Calu3 (cell line): ENCODE data around the gene FGFR1OP2. TPM values are rescaled to one million over a fixed set of nuclear protein-coding genes. Genes with fewer than 3 reads are reported as not detected.
"Not testable (repeated sequence)": the region's sequence is repeated elsewhere in the genome, so short reads cannot be mapped to it uniquely, and the experiment has no call there.

Source experiments
- BruUV-seq: library from RNA; stranded (reverse); fragments of 400-500 nt; replicated peaks from 2 replicates; lab custom pipeline; 2021; lab: Mats Ljungman, UMichigan
- CTCF ChIA-PET: fragments of 300-600 bp; sonication (Branson Sonifier 250); formaldehyde crosslinking; loops from one replicate; lab custom pipeline; 2022; ENCODE audit warnings: antibody characterized with exemption; lab: Charles Lee
- DNase-seq: peaks from one replicate; pipeline ENCODE4 v3.0.0; 2022
- H3K27ac Mint-ChIP-seq: one replicate; pipeline ENCODE4 v1.8.0; 2022; ENCODE audit warnings: mixed read lengths; ENCODE audit not compliant: unreplicated experiment
- H3K27me3 Mint-ChIP-seq: one replicate; pipeline ENCODE4 v1.8.0; 2022; ENCODE audit warnings: mixed read lengths; ENCODE audit not compliant: unreplicated experiment
- H3K36me3 Mint-ChIP-seq: one replicate; pipeline ENCODE4 v1.8.0; 2022; ENCODE audit warnings: mild to moderate bottlenecking, moderate library complexity, mixed read lengths; ENCODE audit not compliant: insufficient read depth, unreplicated experiment
- H3K4me1 Mint-ChIP-seq: one replicate; pipeline ENCODE4 v1.8.0; 2022; ENCODE audit warnings: mild to moderate bottlenecking, low read depth, mixed read lengths; ENCODE audit not compliant: unreplicated experiment
- H3K4me3 Mint-ChIP-seq: one replicate; pipeline ENCODE4 v1.8.0; 2022; ENCODE audit warnings: mild to moderate bottlenecking, low read depth, moderate library complexity, mixed read lengths; ENCODE audit not compliant: unreplicated experiment
- H3K9me3 Mint-ChIP-seq: one replicate; pipeline ENCODE4 v1.8.0; 2022; ENCODE audit warnings: low read depth, mixed read lengths; ENCODE audit not compliant: unreplicated experiment
- intact Hi-C: fragments of 100-400 bp; cut with micrococcal nuclease; formaldehyde crosslinking; loops from one replicate; pipeline ENCODE4 v1.10.0; 2022; ENCODE audit not compliant: unreplicated experiment
- total RNA-seq: library from RNA; stranded (reverse); gene quantifications from 2 replicates; pipeline ENCODE4 v1.2.3, GENCODE V29; 2022
- TF ChIP-seq, protein P1 (sequence below): fragments of 200-600 bp; IDR thresholded peaks from one replicate; pipeline ENCODE4 v1.8.0; 2022; ENCODE audit warnings: antibody characterized with exemption; ENCODE audit not compliant: unreplicated experiment

Gene FGFR1OP2
- total RNA-seq, 1 experiment from 2014 or later: 37.5 TPM

DNA sequence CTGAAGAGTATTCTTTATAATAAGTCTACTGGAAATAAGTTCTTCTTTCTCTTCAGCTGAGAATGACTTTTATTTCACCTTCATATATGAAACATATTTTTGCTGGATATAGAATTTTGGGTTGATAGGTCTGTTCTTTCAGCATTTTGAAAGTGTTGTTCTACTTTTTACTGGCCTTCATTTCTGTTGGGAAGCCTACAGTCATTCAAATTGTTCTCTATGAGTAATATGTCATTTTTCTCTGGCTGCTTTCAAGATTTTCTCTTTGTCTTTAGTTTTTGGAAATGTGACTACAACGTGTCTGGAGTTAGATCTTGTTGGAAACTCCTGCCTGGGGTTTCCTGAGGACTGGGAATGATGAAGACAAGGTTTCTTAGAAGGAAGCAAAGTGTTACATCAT is 10.0 kb downstream of the FGFR1OP2 start:
- intact Hi-C loops: no loop called here
- CTCF ChIA-PET: no interaction called here
- TF ChIP-seq, protein P1, sequence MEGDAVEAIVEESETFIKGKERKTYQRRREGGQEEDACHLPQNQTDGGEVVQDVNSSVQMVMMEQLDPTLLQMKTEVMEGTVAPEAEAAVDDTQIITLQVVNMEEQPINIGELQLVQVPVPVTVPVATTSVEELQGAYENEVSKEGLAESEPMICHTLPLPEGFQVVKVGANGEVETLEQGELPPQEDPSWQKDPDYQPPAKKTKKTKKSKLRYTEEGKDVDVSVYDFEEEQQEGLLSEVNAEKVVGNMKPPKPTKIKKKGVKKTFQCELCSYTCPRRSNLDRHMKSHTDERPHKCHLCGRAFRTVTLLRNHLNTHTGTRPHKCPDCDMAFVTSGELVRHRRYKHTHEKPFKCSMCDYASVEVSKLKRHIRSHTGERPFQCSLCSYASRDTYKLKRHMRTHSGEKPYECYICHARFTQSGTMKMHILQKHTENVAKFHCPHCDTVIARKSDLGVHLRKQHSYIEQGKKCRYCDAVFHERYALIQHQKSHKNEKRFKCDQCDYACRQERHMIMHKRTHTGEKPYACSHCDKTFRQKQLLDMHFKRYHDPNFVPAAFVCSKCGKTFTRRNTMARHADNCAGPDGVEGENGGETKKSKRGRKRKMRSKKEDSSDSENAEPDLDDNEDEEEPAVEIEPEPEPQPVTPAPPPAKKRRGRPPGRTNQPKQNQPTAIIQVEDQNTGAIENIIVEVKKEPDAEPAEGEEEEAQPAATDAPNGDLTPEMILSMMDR: no peak

DNA sequence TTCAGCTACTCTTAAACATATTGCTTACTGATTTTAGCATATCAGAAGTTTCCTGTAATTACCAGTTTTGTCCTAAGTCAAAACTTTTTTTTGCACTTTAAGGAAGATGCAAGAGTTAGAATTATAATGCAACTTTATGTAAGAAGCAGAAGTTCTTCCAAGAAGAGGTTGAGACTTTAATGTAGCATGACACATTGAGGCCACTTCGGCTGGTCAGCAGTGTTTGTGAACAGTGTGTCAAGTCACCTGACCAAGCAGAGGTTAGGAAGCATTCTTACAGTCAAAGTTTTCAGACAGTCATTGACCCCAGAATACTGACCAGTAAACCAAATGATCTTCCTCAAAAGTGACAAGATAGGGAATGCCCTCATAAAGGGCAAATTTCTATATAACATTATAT is 15.2 kb downstream of the FGFR1OP2 start:
- H3K4me1 Mint-ChIP-seq: no peaks in the 10 kb centered on the region
- no peaks in the 10 kb centered on the region for H3K27me3 Mint-ChIP-seq
- no TSS peak for BruUV-seq
- no peak for DNase-seq
- H3K4me3 Mint-ChIP-seq: no peak overlapping the region
- H3K27ac Mint-ChIP-seq: no peak overlapping the region
- intact Hi-C loops: no loop called here
- H3K9me3 Mint-ChIP-seq: no peaks in the 10 kb centered on the region
- CTCF ChIA-PET: interaction anchor here (0.7 kb wide), 1 partner anchor 1128 kb away, joined by 7 read pairs; no protein-coding TSS in a partner anchor
- peaks cover 8% of the 10 kb centered on the region for H3K36me3 Mint-ChIP-seq
- TF ChIP-seq, protein P1: no peak

More for the DNA sequence above, 10.0 kb downstream of the FGFR1OP2 start:
- Mint-ChIP-seq H3K36me3 (peaks cover 4% of the 10 kb centered on the region), H3K27ac (no peak overlapping the region), H3K9me3 (peaks cover 2% of the 10 kb centered on the region), H3K27me3 (no peaks in the 10 kb centered on the region), H3K4me1 (no peaks in the 10 kb centered on the region), H3K4me3 (no peak overlapping the region)
- DNase-seq: no peak
- no TSS peak for BruUV-seq

DNA sequence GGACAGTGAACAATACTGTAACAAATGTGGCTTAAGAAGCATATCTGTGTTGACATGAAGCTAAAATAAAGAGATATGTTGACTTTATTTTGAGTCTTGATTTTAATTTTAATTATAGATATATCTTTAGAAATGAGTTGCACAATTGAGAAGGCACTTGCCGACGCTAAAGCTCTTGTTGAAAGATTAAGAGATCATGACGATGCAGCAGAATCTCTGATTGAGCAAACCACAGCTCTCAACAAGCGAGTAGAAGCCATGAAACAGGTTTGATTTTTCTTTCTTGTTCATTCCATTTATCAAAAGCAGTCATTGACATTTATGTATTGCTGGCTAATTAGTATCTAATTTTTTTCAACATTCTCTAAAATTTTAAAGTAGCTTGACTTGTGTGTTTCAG is 15.8 kb downstream of the FGFR1OP2 start:
- no TSS peak for BruUV-seq
- intact Hi-C loops: no loop called here
- Mint-ChIP-seq H3K27ac (no peak overlapping the region), H3K27me3 (no peaks in the 10 kb centered on the region), H3K4me3 (no peak overlapping the region), H3K9me3 (no peaks in the 10 kb centered on the region), H3K36me3 (peaks cover 8% of the 10 kb centered on the region), H3K4me1 (no peaks in the 10 kb centered on the region)
- TF ChIP-seq, protein P1: no peak
- CTCF ChIA-PET: no interaction called here
- no peak for DNase-seq

DNA sequence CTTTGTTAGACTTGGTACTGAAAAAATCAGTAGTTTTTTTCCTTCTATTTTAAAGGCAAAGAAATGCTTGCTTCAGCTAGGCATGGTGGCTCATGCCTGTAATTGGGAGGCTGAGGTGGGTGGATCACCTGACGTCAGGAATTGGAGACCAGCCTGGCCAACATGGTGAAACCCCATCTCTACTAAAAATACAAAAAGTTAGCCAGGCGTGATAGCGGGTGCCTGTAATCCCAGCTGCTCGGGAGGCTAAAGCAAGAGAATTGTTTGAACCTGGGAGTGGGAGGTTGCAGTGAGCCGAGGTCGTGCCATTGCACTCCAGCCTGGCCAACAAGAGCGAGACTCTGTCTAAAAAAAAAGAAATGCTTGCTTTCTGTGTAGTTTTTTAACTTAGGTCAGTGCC is 23.1 kb downstream of the FGFR1OP2 start:
- H3K4me1 Mint-ChIP-seq, H3K27me3 Mint-ChIP-seq, H3K4me3 Mint-ChIP-seq, H3K9me3 Mint-ChIP-seq, BruUV-seq, intact Hi-C loops, H3K27ac Mint-ChIP-seq, CTCF ChIA-PET, DNase-seq: not testable (repeated sequence)
- H3K36me3 Mint-ChIP-seq: peaks cover 12% of the 10 kb centered on the region

DNA sequence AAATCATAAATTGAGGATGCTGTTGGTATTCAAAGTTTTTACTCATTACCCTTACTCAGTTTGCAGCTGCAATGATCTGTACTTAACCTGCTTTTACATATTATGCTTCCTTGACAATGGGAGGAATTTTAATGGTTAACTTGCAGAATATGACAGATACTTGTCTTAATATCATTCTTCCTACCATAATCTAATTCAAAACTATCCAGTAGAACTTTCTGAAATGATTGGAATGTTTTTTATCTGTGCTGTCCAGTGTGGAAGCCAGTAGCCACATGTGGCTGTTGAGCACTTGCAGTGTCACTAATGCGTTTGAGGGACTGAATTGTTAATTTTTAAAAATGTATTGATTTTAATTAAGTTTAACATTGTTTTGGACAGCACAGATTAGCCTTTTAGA is 23.5 kb downstream of the FGFR1OP2 start:
- no peak overlapping the region for H3K27ac Mint-ChIP-seq
- CTCF ChIA-PET: no interaction called here
- no peak for DNase-seq
- TF ChIP-seq, protein P1: no peak
- no peaks in the 10 kb centered on the region for H3K4me1 Mint-ChIP-seq
- intact Hi-C loops: no loop called here
- H3K4me3 Mint-ChIP-seq: no peak overlapping the region
- H3K9me3 Mint-ChIP-seq: no peaks in the 10 kb centered on the region
- peaks cover 12% of the 10 kb centered on the region for H3K36me3 Mint-ChIP-seq
- H3K27me3 Mint-ChIP-seq: no peaks in the 10 kb centered on the region
- no TSS peak for BruUV-seq
